C4-2B (cell line): ENCODE results near the gene APPL1.

Source experiments
- H3K27ac ChIP-seq: fragments of 450-650 bp; 2 replicates; pipeline ENCODE4 v1.5.1; 2017
- ZFX ChIP-seq: fragments of 450-650 bp; IDR thresholded peaks from 2 replicates; pipeline ENCODE4 v1.6.1; 2017
- TF ChIP-seq, protein P1 (sequence below): fragments of 450-650 bp; conservative IDR thresholded peaks from 2 replicates; pipeline ENCODE4 v1.5.1; 2017; ENCODE audit warnings: mild to moderate bottlenecking

The APPL1 gene

DNA sequence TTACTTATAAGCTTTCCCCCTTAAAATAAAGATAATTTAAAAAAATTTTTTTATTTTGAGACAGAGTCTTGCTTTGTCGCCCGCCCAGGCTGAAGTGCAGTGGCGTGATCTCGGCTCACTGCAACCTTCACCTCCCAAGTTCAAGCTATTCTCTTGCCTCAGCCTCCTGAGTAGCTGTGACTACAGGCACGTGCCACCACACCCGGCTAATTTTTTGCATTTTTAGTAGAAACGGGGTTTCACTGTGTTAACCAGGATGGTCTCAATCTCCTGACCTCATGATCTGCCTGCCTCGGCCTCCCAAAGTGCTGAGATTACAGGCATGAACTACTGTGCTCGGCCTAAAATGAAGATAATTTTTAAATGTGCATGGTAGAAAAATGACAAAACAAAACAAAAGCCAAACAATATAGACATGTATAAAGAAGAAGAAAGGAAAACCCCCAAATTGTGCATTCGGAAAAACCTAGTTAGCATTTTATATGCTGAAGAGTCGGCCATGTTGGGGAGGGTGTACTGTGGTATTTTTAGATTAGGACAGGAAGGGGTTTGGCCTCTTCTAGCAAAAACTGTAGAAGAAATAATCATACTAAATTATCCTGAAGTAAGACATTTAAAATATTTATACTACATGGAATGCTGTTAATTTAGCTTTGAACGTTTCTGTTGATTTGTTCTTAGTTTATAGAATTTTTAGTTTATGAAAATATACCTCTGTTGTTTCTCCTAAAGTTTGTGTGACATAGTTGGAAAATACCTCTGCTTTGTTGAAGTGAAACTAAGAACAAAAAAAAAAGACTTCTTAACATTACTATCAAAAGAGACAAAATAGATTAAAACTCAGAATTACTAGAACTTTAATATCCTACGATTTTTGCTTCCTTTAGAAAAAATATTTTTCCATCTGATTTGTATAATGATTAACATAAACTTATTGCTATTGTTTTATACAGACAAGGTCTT lies 7.4 kb downstream of the APPL1 start:
- no peak for TF ChIP-seq ZFX
- TF ChIP-seq, protein P1, sequence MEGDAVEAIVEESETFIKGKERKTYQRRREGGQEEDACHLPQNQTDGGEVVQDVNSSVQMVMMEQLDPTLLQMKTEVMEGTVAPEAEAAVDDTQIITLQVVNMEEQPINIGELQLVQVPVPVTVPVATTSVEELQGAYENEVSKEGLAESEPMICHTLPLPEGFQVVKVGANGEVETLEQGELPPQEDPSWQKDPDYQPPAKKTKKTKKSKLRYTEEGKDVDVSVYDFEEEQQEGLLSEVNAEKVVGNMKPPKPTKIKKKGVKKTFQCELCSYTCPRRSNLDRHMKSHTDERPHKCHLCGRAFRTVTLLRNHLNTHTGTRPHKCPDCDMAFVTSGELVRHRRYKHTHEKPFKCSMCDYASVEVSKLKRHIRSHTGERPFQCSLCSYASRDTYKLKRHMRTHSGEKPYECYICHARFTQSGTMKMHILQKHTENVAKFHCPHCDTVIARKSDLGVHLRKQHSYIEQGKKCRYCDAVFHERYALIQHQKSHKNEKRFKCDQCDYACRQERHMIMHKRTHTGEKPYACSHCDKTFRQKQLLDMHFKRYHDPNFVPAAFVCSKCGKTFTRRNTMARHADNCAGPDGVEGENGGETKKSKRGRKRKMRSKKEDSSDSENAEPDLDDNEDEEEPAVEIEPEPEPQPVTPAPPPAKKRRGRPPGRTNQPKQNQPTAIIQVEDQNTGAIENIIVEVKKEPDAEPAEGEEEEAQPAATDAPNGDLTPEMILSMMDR, result no peak

DNA sequence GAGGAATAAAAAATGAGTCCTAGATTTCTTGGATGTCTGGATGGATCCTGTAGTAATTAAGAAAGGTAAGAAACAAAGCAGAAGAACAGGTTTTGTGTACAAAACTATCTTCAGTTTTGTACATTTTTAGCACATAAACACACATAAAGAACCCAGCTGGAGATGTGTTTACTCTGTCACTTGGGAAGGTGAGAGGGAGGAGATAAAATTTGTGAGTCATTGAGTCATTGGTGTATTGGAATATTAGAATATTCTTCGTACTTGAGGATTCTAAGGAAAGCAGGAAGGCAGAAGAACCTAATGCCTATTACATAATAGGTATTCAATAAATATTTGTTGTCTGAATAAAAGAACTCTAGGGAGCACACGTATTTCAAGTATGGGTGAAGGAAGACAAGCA lies 17.4 kb downstream of the APPL1 start:
- TF ChIP-seq, protein P1, result no peak
- TF ChIP-seq ZFX, result no peak
- H3K27ac ChIP-seq, result no peak overlapping the region

More for the DNA sequence above, 7.4 kb downstream of the APPL1 start:
- H3K27ac ChIP-seq, result no peak overlapping the region

DNA sequence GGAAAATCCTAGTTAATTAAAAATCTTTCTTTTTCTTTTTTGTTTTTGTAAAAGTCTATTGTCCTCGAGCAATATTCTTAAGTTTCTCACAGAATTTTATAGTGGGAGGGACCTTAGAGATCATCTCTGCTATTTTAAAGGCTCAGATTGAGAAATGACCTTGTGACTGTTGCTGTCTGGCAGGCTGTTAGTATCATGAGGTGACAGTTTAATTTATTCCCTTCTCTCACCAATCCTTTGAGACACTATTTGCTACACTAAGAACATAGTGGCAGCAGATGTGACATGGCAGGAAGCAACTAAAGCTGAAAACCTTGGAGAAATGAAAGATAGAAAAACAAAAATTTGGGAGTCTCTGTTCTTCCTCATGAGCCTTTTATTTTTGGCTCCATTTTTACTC lies 24.9 kb downstream of the APPL1 start:
- TF ChIP-seq, protein P1, result no peak
- TF ChIP-seq ZFX, result no peak
- no peak overlapping the region for H3K27ac ChIP-seq

DNA sequence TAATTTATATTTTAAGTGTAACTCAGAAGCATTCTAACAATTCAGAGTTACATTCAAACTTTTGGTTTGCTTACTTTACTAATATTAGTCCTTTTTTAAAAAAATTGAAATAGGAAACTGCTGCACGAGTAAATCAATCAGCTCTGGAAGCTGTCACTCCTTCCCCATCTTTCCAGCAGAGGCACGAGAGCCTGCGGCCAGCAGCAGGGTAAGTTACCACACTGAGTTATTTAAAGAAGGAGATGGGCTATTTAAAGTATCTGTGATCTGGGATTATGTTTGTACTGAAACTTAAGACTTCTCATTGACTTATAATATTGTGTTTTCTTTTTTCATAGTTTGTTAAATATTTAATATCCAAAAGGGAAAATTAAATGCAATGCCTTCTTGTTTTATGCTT lies 29.3 kb downstream of the APPL1 start:
- H3K27ac ChIP-seq, result no peak overlapping the region
- TF ChIP-seq ZFX, result no peak

DNA sequence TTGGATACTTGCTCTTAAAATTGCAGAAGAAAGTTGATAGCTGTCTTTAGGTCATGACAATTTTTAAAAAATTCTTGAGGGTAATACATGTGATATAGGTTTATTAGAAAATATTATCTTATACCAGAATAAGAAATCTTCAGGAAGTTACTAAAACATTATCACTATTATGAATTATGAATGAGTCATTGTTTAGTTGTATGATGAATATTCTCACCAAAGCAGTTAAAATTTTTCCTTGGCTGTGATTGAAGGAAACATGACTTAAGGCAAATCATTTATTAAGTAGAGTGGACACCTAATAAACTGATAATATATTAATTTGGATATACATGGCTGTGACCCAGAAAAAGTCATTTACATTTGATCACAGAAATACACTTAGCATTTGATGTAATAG lies 30.1 kb downstream of the APPL1 start:
- no peak overlapping the region for H3K27ac ChIP-seq
- TF ChIP-seq, protein P1, result no peak
- TF ChIP-seq ZFX, result no peak

DNA sequence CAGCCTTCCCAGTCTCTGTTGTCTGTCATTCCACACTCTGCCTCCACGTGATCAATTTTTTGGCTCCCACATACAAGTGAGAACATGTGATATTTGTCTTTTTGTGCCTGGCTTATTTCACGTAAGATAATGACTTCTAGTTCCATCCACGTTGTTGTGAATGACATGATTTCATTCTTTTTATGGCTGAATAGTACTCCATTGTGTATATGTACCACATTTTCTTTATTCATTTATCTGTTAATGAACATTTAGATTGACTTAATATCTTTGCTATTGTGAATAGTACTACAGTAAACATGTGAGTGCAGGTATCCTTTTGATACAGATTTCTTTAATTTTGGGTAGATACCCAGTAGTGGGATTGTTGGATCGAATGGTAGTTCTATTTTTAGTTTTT lies 33.6 kb downstream of the APPL1 start:
- TF ChIP-seq, protein P1, result no peak
- TF ChIP-seq ZFX, result no peak

DNA sequence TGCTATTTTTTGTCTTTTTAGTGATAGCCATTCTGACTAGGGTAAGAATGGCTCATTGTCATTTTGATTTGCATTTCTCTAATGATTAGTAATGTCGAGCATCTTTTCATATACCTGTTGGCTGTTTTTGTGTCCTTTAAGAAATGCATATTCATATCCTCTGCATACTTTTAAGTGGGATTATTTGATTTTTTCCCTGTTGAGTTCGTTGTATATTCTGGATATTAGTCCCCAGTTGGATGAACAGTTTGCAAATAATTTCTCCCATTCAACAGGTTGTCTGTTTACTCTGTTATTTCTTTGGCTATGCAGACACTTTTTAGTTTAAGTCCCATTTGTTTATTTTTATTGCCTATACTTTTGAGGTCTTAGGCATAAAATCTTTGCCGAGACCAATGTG lies 34.4 kb downstream of the APPL1 start:
- TF ChIP-seq, protein P1, result no peak
- no peak for TF ChIP-seq ZFX
- no peak overlapping the region for H3K27ac ChIP-seq

More for the DNA sequence above, 33.6 kb downstream of the APPL1 start:
- no peak overlapping the region for H3K27ac ChIP-seq

DNA sequence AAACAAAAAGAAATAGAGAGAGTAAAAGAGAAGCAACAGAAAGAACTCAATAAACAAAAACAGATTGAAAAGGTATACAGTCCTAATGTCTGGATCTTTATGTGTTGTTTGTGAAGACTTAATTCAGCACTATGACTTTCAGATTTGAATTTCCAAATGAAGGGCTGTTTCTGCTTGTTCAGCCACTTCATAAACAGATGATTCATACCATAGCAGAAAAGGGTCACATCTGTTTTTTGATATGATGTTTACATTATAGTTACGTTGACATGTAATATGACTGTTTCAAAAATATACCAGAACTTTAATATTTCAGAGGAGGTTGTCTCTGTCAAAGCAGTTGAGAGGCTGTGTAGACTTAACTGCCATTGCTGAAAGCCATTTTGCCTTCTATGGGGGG lies 40.9 kb downstream of the APPL1 start:
- TF ChIP-seq, protein P1, result no peak
- no peak for TF ChIP-seq ZFX

More for the DNA sequence above, 40.9 kb downstream of the APPL1 start:
- H3K27ac ChIP-seq, result no peak overlapping the region
